Measurements from ENCODE around the gene NR5A1.

GRCh38 chr9:124447297-124447661 lies 59.9 kb downstream of the NR5A1 start:
- TF ChIP-seq CTCF (IDR thresholded peaks at IDR 0.05) (no peak), POLR2A (IDR thresholded peaks at IDR 0.05) (no peak)
